EL (cell line): ENCODE data around the gene ARID5B.
A peak's percentile ranks its signal among the peaks of the same experiment; 100 is the strongest.

ENCODE experiments used
- DNase-seq: peaks from one replicate; pipeline ENCODE4 v3.0.0-alpha.2; 2016

Gene ARID5B

DNA sequence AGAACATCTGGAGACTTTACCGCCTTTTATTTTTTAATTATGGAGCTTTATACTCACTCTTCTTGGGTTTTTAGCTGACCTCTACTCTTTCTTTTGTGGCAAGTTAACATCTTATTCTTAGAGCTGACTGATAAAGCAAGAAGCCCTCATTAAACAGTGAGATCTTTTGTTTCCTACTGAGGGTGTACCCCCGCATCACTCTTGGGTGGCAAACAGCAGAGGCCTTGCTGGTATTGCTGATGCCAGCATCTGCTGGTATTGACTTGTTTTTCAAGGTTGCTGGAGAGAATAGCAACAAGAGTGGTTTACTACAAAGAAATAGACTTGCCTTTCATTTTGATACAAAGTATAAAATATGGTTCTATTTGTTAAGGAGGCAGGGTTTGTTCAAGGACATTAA is 154.7 kb downstream of the ARID5B start:
- DNase-seq = peak; percentile 4

DNA sequence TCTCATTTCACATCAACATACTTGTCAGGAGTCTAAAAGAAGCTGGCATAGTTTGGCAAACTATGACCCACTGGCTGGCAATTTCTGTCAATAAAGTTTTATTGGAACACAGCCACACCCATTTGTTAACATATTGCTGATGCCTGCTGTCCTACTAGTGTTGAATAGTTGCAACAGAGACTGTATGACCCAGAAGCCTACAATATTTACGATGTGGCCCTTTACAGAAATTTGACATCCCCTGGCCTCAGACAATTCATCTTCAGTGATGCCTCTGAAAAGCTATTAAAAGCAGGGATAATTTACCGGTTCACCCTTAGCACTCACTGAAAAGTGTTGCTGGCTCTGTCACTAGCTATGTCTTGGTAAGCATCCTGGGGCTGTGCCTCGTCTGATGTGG is 155.2 kb downstream of the ARID5B start:
- peak; percentile 39 for DNase-seq

DNA sequence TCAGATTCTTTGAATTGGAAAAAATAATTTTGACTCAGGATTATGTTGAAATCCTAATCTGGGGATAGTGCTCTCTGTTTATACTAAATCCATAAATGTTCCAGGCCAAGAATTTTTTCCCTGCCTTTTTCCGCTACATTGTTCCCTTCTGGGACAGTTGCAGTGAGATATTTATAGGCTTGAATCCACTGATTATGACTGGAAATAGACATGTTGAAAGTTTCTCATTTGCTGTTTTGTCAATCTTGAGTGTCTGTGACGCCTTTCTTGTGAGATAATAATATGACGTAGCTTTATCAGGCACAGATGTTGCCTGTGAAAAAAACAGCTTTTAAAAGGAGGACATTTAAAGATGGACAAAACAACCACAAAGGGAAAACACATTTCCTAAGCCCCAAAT is 155.9 kb downstream of the ARID5B start:
- peak; percentile 4 for DNase-seq

DNA sequence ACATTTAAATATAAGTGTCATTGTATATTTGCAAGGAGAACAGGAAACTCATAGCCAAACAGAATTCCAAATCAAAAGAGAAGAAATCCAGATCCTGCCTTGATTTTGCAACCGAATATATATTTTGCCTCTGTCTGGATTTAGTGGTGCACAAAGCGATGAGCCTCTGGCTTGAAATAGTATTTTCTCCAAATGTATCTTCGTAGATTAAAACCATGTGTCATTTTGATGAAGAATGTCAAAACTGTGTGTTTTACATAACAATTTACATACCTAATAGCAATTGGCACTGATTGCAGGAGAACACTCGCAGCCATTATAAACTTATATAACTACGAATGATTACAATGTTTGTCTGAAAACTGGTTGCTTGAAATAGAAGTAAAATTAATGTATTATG is 156.4 kb downstream of the ARID5B start:
- DNase-seq = peak; percentile 2

- DNase-seq = peak; percentile 48
Observed at GRCh38 chr10:62058476-62058875, 157.0 kb downstream of the ARID5B start.

GRCh38 chr10:62058896-62059216 is 157.4 kb downstream of the ARID5B start:
- DNase-seq = peak; percentile 44

GRCh38 chr10:62059217-62059920 is 157.9 kb downstream of the ARID5B start:
- DNase-seq = peak; percentile 8

DNA sequence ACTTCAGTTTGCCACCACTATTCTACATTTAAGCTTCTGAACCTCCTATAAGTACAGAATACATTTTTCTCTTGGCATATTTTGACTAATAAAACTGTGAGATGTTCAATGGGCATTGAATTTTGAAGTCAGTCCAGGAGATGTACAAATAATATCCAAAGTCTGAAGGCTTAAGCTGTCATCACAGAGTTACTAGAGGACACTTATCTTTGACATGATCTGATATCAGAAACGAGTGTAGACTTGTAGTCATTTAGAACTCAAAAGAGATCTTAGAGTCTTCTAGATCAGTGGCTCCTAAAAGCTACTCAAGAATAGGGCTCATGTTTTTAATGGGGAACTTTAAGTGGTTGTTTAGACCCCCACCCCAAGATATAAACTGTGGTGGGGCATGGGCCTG is 160.5 kb downstream of the ARID5B start:
- DNase-seq = no peak

DNA sequence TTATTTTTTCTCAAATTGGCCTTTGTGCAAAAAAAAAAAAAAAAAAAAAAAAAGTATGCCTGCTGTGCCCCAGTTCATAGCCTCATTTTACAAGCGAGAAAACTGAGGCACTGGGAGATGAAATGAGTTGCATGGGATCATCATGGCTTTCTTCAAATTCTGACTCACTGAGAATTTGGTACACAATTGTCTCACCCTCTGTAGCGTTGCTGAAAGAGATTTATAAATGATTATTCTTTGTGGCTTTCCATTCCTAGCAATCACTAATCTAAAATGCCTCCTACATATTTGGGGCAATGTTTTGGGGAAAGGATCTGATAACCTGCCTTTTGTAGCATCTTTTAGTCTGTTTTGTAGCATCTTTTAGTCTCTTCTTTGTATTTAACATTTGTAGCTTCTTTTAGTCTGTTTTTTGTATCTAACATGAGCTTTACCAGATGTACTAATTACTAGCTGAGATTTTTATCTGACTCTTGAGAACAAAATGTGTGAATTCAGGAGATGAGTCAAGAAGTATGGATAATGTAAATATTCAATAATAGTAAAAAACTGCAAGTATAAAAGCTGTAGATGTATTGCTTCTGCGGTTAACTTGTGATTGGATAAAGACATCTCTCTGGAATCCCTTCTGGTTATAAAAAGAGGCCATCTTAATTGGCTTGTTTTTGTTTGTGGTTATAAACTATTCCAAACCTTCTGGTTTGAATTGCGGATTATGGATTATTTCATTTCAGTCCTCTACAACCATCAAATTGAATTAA is 161.4 kb downstream of the ARID5B start:
- peak; percentile 74 for DNase-seq

GRCh38 chr10:62063795-62064472 is 162.4 kb downstream of the ARID5B start:
- no peak for DNase-seq

DNA sequence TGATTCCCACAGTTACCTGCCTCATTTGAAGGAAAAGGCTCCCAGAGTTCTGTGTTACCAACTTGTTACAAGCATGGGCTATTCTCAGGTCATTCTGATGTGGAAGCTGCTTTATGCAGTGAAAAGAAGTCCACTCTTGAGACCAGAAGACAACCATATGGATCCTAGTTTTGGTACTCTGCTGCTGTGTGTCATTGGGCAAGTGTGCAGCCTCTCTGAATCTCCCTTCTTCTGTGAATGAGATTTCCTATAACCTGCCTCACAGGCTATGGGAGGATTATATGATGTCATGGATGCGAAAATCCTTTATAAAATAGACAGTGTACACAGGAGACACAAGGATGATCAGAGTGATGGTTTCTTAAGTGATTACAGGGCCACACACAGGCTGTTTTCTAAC is 166.1 kb downstream of the ARID5B start:
- no peak for DNase-seq

DNA sequence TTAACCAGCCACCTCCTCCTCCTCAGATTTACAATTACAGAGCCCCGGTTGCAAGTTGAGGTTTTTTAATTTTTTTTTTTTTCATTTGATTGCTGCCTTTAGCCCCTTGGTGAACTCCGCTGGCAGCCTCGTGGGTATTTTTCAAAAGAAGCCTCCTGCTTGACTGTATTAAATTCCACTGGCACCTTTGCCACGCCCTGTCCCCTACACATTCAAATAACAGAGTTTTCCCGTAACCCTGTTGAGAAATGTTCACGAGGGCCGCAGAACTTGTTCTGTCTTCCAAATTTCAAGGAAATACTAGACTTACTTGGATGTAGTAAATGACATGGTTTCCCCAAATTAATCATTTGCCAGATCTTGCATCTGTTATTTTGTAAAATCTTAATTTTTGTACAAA is 167.0 kb downstream of the ARID5B start:
- DNase-seq = no peak

GRCh38 chr10:62069452-62070178 is 168.1 kb downstream of the ARID5B start:
- DNase-seq = no peak

- peak; percentile 69 for DNase-seq
Observed at GRCh38 chr10:62071846-62072281, 170.4 kb downstream of the ARID5B start.

GRCh38 chr10:62072901-62073300 is 171.4 kb downstream of the ARID5B start:
- DNase-seq = no peak

DNA sequence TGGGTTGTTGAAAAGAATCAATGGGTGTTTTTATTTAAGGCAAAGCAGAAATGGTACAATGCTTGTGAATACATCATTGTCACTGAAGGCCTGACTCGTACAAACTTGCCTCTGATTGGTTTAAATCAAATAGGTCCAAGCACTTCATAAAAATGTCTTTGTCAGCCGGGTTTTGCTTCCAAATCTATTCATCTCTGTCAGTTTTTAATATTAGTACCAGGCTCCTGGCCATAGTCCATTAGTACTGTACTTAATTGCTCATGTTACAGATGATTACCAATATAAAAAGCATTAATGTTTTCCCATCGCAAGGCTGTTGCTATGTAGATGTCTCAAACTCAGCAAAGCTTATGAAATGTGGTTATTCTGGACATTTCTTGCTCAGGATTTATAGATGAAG is 171.9 kb downstream of the ARID5B start:
- DNase-seq = no peak

GRCh38 chr10:62075414-62075813 is 173.9 kb downstream of the ARID5B start:
- no peak for DNase-seq

GRCh38 chr10:62075912-62076311 is 174.4 kb downstream of the ARID5B start:
- peak; percentile 74 for DNase-seq

- DNase-seq = peak; percentile 87
Observed at GRCh38 chr10:62076891-62077290, 175.4 kb downstream of the ARID5B start.

DNA sequence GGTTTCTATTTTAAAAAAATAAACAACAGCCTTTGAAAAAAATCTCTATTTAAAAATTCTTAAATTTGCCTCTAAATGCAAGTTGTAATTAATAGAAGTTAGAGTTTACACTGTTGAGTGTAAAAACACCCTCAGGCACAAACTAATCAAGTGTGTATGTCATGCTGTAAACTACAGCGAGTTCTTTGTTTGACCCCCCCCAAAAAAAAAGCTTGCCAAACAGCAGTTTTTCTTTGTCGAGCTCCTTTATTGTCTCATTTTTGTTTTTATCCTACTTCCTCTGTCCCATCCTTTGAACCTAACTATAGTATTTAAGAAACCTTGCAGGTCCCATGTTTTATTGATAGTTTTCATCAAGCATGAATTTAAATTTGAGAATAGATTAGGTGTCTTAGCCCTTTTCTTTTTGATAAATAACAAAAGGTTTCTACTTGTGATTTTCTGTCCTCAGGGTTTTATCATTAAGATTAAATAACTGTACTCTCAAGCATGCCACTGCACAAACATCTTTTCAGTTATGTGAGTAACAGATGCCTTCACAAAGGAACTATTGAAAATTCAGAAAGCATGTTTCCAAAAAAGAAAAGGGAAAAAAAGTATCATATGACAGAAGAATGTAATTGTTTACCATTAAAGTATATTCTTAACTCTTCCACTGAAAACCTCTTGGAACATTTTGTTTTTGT is 176.0 kb downstream of the ARID5B start:
- no peak for DNase-seq

DNA sequence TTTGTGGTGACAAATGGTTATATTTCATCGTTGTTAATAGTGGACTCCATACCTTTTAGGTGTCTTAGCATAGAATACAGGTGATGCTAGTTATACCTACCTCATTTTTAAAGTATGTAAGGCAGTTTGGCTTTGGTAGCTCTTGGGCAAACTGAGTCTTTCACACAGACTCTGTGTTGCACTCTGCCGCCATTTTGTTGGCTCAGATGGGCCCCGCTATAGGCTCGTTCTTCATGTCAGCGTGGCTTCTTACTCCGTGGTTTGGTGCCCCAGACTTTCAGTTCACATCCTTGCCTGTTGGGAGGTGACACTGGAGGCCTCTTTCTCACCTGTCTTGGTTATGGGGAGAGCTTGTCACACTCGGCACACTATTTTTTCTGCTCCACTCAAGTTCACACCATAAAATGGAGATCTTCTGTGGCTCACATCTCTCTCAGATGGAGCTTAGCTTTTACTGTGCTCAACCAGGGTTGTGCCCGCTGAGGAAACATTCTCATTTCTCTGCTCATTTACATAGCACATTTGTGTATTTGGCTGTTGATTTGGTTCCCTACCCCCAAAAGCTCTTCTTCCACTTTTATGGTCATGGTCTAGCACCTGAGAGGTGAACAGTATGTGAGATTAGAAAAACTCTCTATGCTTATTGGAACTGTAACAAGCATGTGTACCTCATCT is 178.5 kb downstream of the ARID5B start:
- no peak for DNase-seq

GRCh38 chr10:62080905-62081304 is 179.4 kb downstream of the ARID5B start:
- DNase-seq = no peak
